ENCODE results near the gene SPEN. TPM values are rescaled to one million over a fixed set of nuclear protein-coding genes. Genes with fewer than 3 reads are reported as not detected.

SPEN gene
- polyA plus RNA-seq, 1 donor from 2014 or later, result 7.1 TPM

GRCh38 chr1:15830258-15830657 is 17.2 kb upstream of the SPEN start:
- no peak for TF ChIP-seq SMC3 (conservative IDR thresholded peaks at IDR 0.05; ENCODE audit: poor library complexity)
- no peak for TF ChIP-seq EP300 (conservative IDR thresholded peaks at IDR 0.05; ENCODE audit: poor library complexity, severe bottlenecking)
- TF ChIP-seq RAD21 (conservative IDR thresholded peaks at IDR 0.05), result no peak
- TF ChIP-seq EZH2 (IDR thresholded peaks at IDR 0.05; ENCODE audit: borderline replicate concordance, insufficient read depth, low read length, poor library complexity, severe bottlenecking), result no peak
- no peak for TF ChIP-seq MXI1 (conservative IDR thresholded peaks at IDR 0.05; ENCODE audit: poor library complexity, severe bottlenecking)
- no peak for TF ChIP-seq REST (IDR thresholded peaks at IDR 0.05; ENCODE audit: borderline replicate concordance)
- no peak for TF ChIP-seq CTCF (IDR thresholded peaks at IDR 0.05; ENCODE audit: poor library complexity, severe bottlenecking)
- no peak for TF ChIP-seq TAF1 (IDR thresholded peaks at IDR 0.05; ENCODE audit: low read depth)
- no peak for TF ChIP-seq POLR2AphosphoS5 (IDR thresholded peaks at IDR 0.05)
- H3K4me3 ChIP-seq (ENCODE audit: low read length), result no peak overlapping the region
- H3K27ac ChIP-seq (ENCODE audit: low read length), result no peak overlapping the region
- H3K36me3 ChIP-seq (ENCODE audit: insufficient read depth, low read length), result no peaks in the 10 kb centered on the region
- no peak overlapping the region for H2AFZ ChIP-seq (ENCODE audit: low read depth, low read length)
- H3K79me2 ChIP-seq (replicated peaks; ENCODE audit: insufficient read depth, low read length), result peaks cover 21% of the 10 kb centered on the region
- no peaks in the 10 kb centered on the region for H4K20me1 ChIP-seq (ENCODE audit: insufficient read depth)
- H3K4me2 ChIP-seq (ENCODE audit: low read length), result no peak overlapping the region
- H3K27me3 ChIP-seq (ENCODE audit: insufficient read depth, low read depth, low read length), result no peaks in the 10 kb centered on the region
- no peaks in the 10 kb centered on the region for H3K9me3 ChIP-seq (ENCODE audit: low read length)
- no peaks in the 10 kb centered on the region for H3K9me2 ChIP-seq (ENCODE audit: insufficient read depth, low read length)
- H3F3A ChIP-seq (ENCODE audit: insufficient read depth, low read length, poor library complexity, severe bottlenecking), result no peaks in the 10 kb centered on the region
- H3K9ac ChIP-seq (ENCODE audit: low read length), result no peak overlapping the region

GRCh38 chr1:15833069-15833679 is 14.3 kb upstream of the SPEN start:
- no peaks in the 10 kb centered on the region for H3F3A ChIP-seq (ENCODE audit: insufficient read depth, low read length, poor library complexity, severe bottlenecking)
- peak overlapping the region; percentile 95 for H3K4me2 ChIP-seq (ENCODE audit: low read length)
- peaks cover 21% of the 10 kb centered on the region for H3K79me2 ChIP-seq (replicated peaks; ENCODE audit: insufficient read depth, low read length)
- H3K9me3 ChIP-seq (ENCODE audit: low read length), result no peaks in the 10 kb centered on the region
- no peaks in the 10 kb centered on the region for H3K9me2 ChIP-seq (ENCODE audit: insufficient read depth, low read length)
- no peak overlapping the region for H2AFZ ChIP-seq (ENCODE audit: low read depth, low read length)
- H3K9ac ChIP-seq (ENCODE audit: low read length), result peak overlapping the region; percentile 100
- H4K20me1 ChIP-seq (ENCODE audit: insufficient read depth), result no peaks in the 10 kb centered on the region
- no peaks in the 10 kb centered on the region for H3K27me3 ChIP-seq (ENCODE audit: insufficient read depth, low read depth, low read length)
- H3K27ac ChIP-seq (ENCODE audit: low read length), result peak overlapping the region; percentile 100
- no peaks in the 10 kb centered on the region for H3K36me3 ChIP-seq (ENCODE audit: insufficient read depth, low read length)
- TF ChIP-seq EP300 (conservative IDR thresholded peaks at IDR 0.05; ENCODE audit: poor library complexity, severe bottlenecking), result no peak
- TF ChIP-seq EZH2 (IDR thresholded peaks at IDR 0.05; ENCODE audit: borderline replicate concordance, insufficient read depth, low read length, poor library complexity, severe bottlenecking), result no peak
- TF ChIP-seq SMC3 (conservative IDR thresholded peaks at IDR 0.05; ENCODE audit: poor library complexity), result no peak
- TF ChIP-seq TAF1 (IDR thresholded peaks at IDR 0.05; ENCODE audit: low read depth), result no peak
- TF ChIP-seq MXI1 (conservative IDR thresholded peaks at IDR 0.05; ENCODE audit: poor library complexity, severe bottlenecking), result no peak
- TF ChIP-seq RAD21 (conservative IDR thresholded peaks at IDR 0.05), result no peak
- TF ChIP-seq POLR2AphosphoS5 (IDR thresholded peaks at IDR 0.05), result no peak
- TF ChIP-seq CTCF (IDR thresholded peaks at IDR 0.05; ENCODE audit: poor library complexity, severe bottlenecking), result no peak
- no peak for TF ChIP-seq REST (IDR thresholded peaks at IDR 0.05; ENCODE audit: borderline replicate concordance)
- H3K4me3 ChIP-seq (ENCODE audit: low read length), result peak overlapping the region; percentile 80

All from neural cell (in vitro differentiated cells).